SK-N-SH (cell line): ENCODE measurements around the gene MAPRE3. TPM values are rescaled to one million over a fixed set of nuclear protein-coding genes. Genes with fewer than 3 reads are reported as not detected.

Experiments
- CTCF ChIA-PET: fragments of 300-600, 350-600 bp; formaldehyde crosslinking; extraction: SDS; loops from one replicate; lab custom pipeline; 2021; lab: Yijun Ruan, JAX
- POLR2A ChIA-PET: fragments of 350-600 bp; sonication (Branson Sonifier 250); formaldehyde crosslinking; extraction: SDS; loops from one replicate; lab custom pipeline; 2020; ENCODE audit warnings: antibody characterized with exemption, inconsistent platforms; lab: Yijun Ruan, JAX
- DNase-seq: peaks from one replicate; pipeline ENCODE4 v3.0.0; 2012
- H2AFZ ChIP-seq: fragments of 200-600 bp; sonication (generic); 2 replicates; pipeline ENCODE4 v1.8.1; 2016; ENCODE audit warnings: antibody characterized with exemption, mild to moderate bottlenecking, low read depth
- H3F3A ChIP-seq: fragments of 200-600 bp; sonication (generic); replicated peaks from 2 replicates; pipeline ENCODE3; 2016; ENCODE audit warnings: antibody characterized with exemption, mild to moderate bottlenecking; ENCODE audit not compliant: insufficient read depth
- H3K27ac ChIP-seq, 2 experiments: fragments of 200-500 bp in 1 of 2; fragments of 200-600 bp in 1 of 2; sonication (Bioruptor generic) in 1 of 2; sonication (generic), shearing (Covaris generic) in 1 of 2; 2 replicates each; pipeline versions ENCODE4 v1.5.1 to v1.6.1; 2014 to 2016; ENCODE audit warnings: low read depth in 2 of 2, inconsistent platforms in 1 of 2, low read length in 1 of 2, mild to moderate bottlenecking in 1 of 2, mixed read lengths in 1 of 2
- H3K27me3 ChIP-seq: fragments of 200-600 bp; sonication (generic), shearing (Covaris generic); 2 replicates; pipeline ENCODE4 v1.6.1; 2016; ENCODE audit warnings: mixed run types; ENCODE audit not compliant: insufficient read depth
- H3K36me3 ChIP-seq, 2 experiments: fragments of 200-500 bp in 1 of 2; fragments of 200-600 bp in 1 of 2; sonication (Bioruptor generic) in 1 of 2; sonication (generic) in 1 of 2; replicated peaks in 1 of 2; 2 replicates each; pipeline versions ENCODE3 to v1.5.1; 2014 to 2016; ENCODE audit warnings: low read length in 1 of 2, mild to moderate bottlenecking in 1 of 2; ENCODE audit not compliant: insufficient read depth in 2 of 2, control insufficient read depth in 1 of 2
- H3K4me1 ChIP-seq, 2 experiments: fragments of 200-500 bp in 1 of 2; fragments of 200-600 bp in 1 of 2; sonication (Bioruptor generic) in 1 of 2; sonication (generic), shearing (Covaris generic) in 1 of 2; 2 replicates each; pipeline versions ENCODE4 v1.5.1 to v1.6.1; 2014 to 2016; ENCODE audit warnings: low read depth in 1 of 2, low read length in 1 of 2, mixed run types in 1 of 2; ENCODE audit not compliant: insufficient read depth in 2 of 2, control insufficient read depth in 1 of 2
- H3K4me2 ChIP-seq: fragments of 200-600 bp; sonication (generic), shearing (Covaris generic); 2 replicates; pipeline ENCODE4 v1.6.1; 2017; ENCODE audit warnings: mixed run types
- H3K4me3 ChIP-seq, 2 experiments: fragments of 200-500 bp in 1 of 2; fragments of 200-600 bp in 1 of 2; sonication (Bioruptor generic) in 1 of 2; sonication (generic), shearing (Covaris generic) in 1 of 2; 2 replicates each; pipeline versions ENCODE4 v1.5.1 to v1.8.1; 2014 to 2016; ENCODE audit warnings: low read depth in 2 of 2, inconsistent platforms in 1 of 2, low read length in 1 of 2, mild to moderate bottlenecking in 1 of 2, mixed read lengths in 1 of 2, moderate library complexity in 1 of 2
- H3K79me2 ChIP-seq: fragments of 200-600 bp; sonication (generic); 2 replicates; pipeline ENCODE4 v1.8.1; 2017; ENCODE audit warnings: mild to moderate bottlenecking; ENCODE audit not compliant: insufficient read depth
- H3K9ac ChIP-seq: fragments of 200-600 bp; sonication (generic); 2 replicates; pipeline ENCODE4 v1.6.1; 2017; ENCODE audit warnings: mixed run types
- H3K9me2 ChIP-seq: fragments of 200-600 bp; sonication (generic); 2 replicates; pipeline ENCODE4 v1.6.1; 2017; ENCODE audit warnings: mixed run types
- H3K9me3 ChIP-seq: fragments of 200-600 bp; sonication (generic); 2 replicates; pipeline ENCODE4 v1.6.1; 2017; ENCODE audit warnings: mixed run types, mild to moderate bottlenecking, moderate library complexity
- H4K20me1 ChIP-seq: fragments of 200-600 bp; sonication (generic); 2 replicates; pipeline ENCODE4 v1.6.1; 2017; ENCODE audit warnings: mild to moderate bottlenecking, mixed run types; ENCODE audit not compliant: insufficient read depth
- ELF1 ChIP-seq: IDR thresholded peaks from 2 replicates; pipeline ENCODE4 v1.4.0; 2012
- FOXJ3 ChIP-seq: sonication (generic); formaldehyde crosslinking; IDR thresholded peaks from 2 replicates; pipeline ENCODE4 v1.5.1; 2020; ENCODE audit warnings: mild to moderate bottlenecking, missing genetic modification reagents
- FOXM1 ChIP-seq: IDR thresholded peaks from 2 replicates; pipeline ENCODE4 v1.4.0; 2012; ENCODE audit warnings: low read depth, mild to moderate bottlenecking
- GATA2 ChIP-seq: sonication (generic); formaldehyde crosslinking; IDR thresholded peaks from 2 replicates; pipeline ENCODE4 v1.5.0; 2020; ENCODE audit warnings: mild to moderate bottlenecking, missing genetic modification reagents
- MEF2A ChIP-seq: IDR thresholded peaks from 2 replicates; pipeline ENCODE4 v1.4.0; 2012; ENCODE audit warnings: low read depth, borderline replicate concordance
- MXI1 ChIP-seq: IDR thresholded peaks from 2 replicates; pipeline ENCODE4 v1.6.1; 2012; ENCODE audit warnings: mild to moderate bottlenecking, low read depth, low read length, improper control_type of control experiment
- NFIC ChIP-seq: IDR thresholded peaks from 2 replicates; pipeline ENCODE4 v1.4.0; 2012; ENCODE audit warnings: borderline replicate concordance
- NRF1 ChIP-seq: IDR thresholded peaks from 2 replicates; pipeline ENCODE4 v1.6.1; 2012; ENCODE audit warnings: low read depth, mild to moderate bottlenecking, low read length
- SIN3A ChIP-seq: IDR thresholded peaks from 2 replicates; pipeline ENCODE4 v1.6.1; 2012; ENCODE audit warnings: low read depth, mild to moderate bottlenecking, low read length, moderate library complexity, borderline replicate concordance
- TEAD4 ChIP-seq: IDR thresholded peaks from 2 replicates; pipeline ENCODE4 v1.4.0; 2012; ENCODE audit warnings: mild to moderate bottlenecking, borderline replicate concordance; ENCODE audit not compliant: insufficient read depth
- YY1 ChIP-seq: IDR thresholded peaks from 2 replicates; pipeline ENCODE4 v1.4.0; 2012; ENCODE audit warnings: low read depth, mild to moderate bottlenecking
- WGBS: methylation state at CpG from one replicate; pipeline ENCODE4 v1.1.6; 2017; ENCODE audit warnings: low lambda C conversion rate; 5-methylcytosine and 5-hydroxymethylcytosine counted together
- polyA plus RNA-seq, 3 experiments: library from polyadenylated mRNA; depleted of rRNA; stranded (reverse); fragments of >200 nt; gene quantifications; 2 replicates each; pipeline ENCODE4 v1.2.3, GENCODE V29; 2012
- TF ChIP-seq, protein P1 (sequence below): IDR thresholded peaks from 2 replicates; pipeline ENCODE4; 2012
- TF ChIP-seq, protein P2 (sequence below): fragments of 150-350 bp; IDR thresholded peaks from 2 replicates; pipeline ENCODE4 v1.6.1; 2017; ENCODE audit warnings: antibody characterized with exemption, low read length, low read depth, borderline replicate concordance

The MAPRE3 gene
- polyA plus RNA-seq, 1 of the 3 experiments (the other 2 are of a cell fraction) = 24.4 TPM

DNA sequence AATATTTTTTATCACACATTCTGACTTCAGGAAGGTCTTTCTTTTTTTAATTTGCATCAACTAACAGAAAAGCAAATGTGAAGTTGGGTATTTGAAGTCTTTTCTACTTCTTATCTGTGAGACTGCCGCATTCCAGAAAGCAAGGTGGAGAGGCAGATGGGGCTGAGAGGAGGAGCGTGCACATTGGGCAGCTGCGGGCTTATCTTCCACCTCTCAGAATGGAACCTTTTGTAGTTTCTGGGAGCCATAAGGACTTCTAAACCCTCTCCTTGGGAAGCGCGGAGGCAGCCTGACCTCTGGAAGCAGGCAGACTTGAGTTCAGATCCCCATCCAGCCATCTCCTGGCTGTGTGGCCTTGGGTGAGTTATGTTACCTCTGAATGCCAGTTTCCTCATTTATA lies 3.9 kb downstream of the MAPRE3 start:
- H3K27ac ChIP-seq = no peak overlapping the region
- H3K9ac ChIP-seq = no peak overlapping the region
- no peaks in the 10 kb centered on the region; the same call in 1 of the 2 replicates for H4K20me1 ChIP-seq
- no peak overlapping the region for H3K4me2 ChIP-seq
- peaks cover 0 to 32% of the 10 kb centered on the region in 2 experiments; a peak in 2 of 4 replicates for H3K4me1 ChIP-seq
- CTCF ChIA-PET = interaction anchor here (3.9 to 25.8 kb wide), 2 partner anchors 12 to 43 kb away, joined by 21 to 257 read pairs; no protein-coding TSS in a partner anchor
- H3K27me3 ChIP-seq = no peaks in the 10 kb centered on the region
- TF ChIP-seq, protein P1, sequence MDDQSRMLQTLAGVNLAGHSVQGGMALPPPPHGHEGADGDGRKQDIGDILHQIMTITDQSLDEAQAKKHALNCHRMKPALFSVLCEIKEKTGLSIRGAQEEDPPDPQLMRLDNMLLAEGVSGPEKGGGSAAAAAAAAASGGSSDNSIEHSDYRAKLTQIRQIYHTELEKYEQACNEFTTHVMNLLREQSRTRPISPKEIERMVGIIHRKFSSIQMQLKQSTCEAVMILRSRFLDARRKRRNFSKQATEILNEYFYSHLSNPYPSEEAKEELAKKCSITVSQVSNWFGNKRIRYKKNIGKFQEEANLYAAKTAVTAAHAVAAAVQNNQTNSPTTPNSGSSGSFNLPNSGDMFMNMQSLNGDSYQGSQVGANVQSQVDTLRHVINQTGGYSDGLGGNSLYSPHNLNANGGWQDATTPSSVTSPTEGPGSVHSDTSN = no peak
- TF ChIP-seq MEF2A (no peak), FOXM1 (no peak), NFIC (no peak), ELF1 (no peak), GATA2 (CRISPR knock-in tag) (no peak), SIN3A (no peak)
- no peak for DNase-seq
- H3K9me3 ChIP-seq = no peaks in the 10 kb centered on the region
- H3K79me2 ChIP-seq = no peaks in the 10 kb centered on the region
- peaks cover 4% of the 10 kb centered on the region for H3F3A ChIP-seq
- H3K9me2 ChIP-seq = no peaks in the 10 kb centered on the region
- POLR2A ChIA-PET = no interaction called here
- H2AFZ ChIP-seq = no peak overlapping the region
- no peaks in the 10 kb centered on the region for H3K36me3 ChIP-seq
- H3K4me3 ChIP-seq = no peak overlapping the region
- WGBS = 86% methylated on average over 5 of the region's 5 CpGs

DNA sequence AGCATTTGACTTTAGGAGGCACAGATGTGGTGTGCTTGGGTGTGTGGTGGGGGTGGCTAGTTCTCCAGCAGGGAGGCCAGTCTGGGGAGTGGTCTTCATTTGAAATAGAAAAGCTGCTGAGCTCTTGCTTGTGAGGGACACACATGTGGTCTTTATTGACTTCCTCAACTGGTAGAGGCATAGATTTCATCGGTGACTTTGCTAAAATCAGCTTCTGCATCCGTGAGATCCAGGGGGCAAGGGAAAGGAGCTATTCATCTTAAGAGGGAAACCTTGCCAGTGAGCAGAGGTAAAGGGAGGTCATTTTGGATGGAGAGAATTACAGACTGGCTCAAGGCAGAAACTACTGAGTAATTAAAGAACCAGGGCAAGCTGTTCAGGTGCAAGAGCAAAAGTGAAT lies 4.7 kb downstream of the MAPRE3 start:
- Histone ChIP-seq H4K20me1 (no peaks in the 10 kb centered on the region; the same call in 1 of the 2 replicates), H3K9me3 (no peaks in the 10 kb centered on the region), H3F3A (peaks cover 4% of the 10 kb centered on the region), H3K4me3 (no peak overlapping the region), H3K4me2 (no peak overlapping the region), H3K27me3 (no peaks in the 10 kb centered on the region), H3K9me2 (no peaks in the 10 kb centered on the region), H2AFZ (no peak overlapping the region), H3K9ac (no peak overlapping the region), H3K4me1 (peaks cover 0 to 32% of the 10 kb centered on the region in 2 experiments; a peak in 2 of 4 replicates), H3K79me2 (no peaks in the 10 kb centered on the region), H3K36me3 (no peaks in the 10 kb centered on the region), H3K27ac (no peak overlapping the region)
- ChIA-PET CTCF (interaction anchor here (0.6 to 25.8 kb wide), 10 partner anchors 10 to 170 kb away, joined by 3 to 257 read pairs (median 5); no protein-coding TSS in a partner anchor), POLR2A (no interaction called here)
- DNase-seq = no peak
- TF ChIP-seq MEF2A (no peak), NFIC (no peak), TEAD4 (no peak), NRF1 (no peak), MXI1 (no peak), YY1 (no peak), FOXJ3 (CRISPR knock-in tag) (no peak)
- TF ChIP-seq, protein P2, sequence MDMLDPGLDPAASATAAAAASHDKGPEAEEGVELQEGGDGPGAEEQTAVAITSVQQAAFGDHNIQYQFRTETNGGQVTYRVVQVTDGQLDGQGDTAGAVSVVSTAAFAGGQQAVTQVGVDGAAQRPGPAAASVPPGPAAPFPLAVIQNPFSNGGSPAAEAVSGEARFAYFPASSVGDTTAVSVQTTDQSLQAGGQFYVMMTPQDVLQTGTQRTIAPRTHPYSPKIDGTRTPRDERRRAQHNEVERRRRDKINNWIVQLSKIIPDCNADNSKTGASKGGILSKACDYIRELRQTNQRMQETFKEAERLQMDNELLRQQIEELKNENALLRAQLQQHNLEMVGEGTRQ = no peak
- WGBS = 88% methylated on average over 2 of the region's 2 CpGs
